ENCODE measurements around the gene ATG10.

DNA sequence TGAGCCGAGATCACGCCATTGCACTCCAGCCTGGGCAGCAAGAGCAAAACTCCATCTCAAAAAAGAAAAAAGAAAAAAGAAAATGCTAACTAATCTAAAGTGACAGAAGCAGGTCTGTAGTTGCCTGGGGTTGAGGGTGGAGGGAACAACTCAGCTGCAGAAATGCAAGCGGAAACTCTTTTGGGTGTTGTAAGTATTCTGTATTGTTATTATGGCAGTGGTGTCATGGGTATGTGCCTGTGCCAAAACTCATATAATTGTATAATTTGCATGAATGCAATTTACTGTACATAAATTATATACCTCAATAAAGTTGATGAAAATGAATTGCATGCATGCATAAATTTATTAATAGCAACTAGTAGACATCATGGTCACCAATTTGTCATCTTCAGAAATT is 329.4 kb downstream of the ATG10 start:
- TF ChIP-seq POLR2AphosphoS5 (IDR thresholded peaks at IDR 0.05; ENCODE audit: low read depth) (no peak), STAT1 (IDR thresholded peaks at IDR 0.05; ENCODE audit: unreplicated experiment) (no peak), EZH2 (IDR thresholded peaks at IDR 0.05; ENCODE audit: low read depth, unreplicated experiment) (no peak), ZNF114 (CRISPR knock-in tag; IDR thresholded peaks at IDR 0.05) (no peak)
- TF ChIP-seq, protein P1, sequence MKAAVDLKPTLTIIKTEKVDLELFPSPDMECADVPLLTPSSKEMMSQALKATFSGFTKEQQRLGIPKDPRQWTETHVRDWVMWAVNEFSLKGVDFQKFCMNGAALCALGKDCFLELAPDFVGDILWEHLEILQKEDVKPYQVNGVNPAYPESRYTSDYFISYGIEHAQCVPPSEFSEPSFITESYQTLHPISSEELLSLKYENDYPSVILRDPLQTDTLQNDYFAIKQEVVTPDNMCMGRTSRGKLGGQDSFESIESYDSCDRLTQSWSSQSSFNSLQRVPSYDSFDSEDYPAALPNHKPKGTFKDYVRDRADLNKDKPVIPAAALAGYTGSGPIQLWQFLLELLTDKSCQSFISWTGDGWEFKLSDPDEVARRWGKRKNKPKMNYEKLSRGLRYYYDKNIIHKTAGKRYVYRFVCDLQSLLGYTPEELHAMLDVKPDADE (IDR thresholded peaks at IDR 0.05): no peak
- TF ChIP-seq, protein P2, sequence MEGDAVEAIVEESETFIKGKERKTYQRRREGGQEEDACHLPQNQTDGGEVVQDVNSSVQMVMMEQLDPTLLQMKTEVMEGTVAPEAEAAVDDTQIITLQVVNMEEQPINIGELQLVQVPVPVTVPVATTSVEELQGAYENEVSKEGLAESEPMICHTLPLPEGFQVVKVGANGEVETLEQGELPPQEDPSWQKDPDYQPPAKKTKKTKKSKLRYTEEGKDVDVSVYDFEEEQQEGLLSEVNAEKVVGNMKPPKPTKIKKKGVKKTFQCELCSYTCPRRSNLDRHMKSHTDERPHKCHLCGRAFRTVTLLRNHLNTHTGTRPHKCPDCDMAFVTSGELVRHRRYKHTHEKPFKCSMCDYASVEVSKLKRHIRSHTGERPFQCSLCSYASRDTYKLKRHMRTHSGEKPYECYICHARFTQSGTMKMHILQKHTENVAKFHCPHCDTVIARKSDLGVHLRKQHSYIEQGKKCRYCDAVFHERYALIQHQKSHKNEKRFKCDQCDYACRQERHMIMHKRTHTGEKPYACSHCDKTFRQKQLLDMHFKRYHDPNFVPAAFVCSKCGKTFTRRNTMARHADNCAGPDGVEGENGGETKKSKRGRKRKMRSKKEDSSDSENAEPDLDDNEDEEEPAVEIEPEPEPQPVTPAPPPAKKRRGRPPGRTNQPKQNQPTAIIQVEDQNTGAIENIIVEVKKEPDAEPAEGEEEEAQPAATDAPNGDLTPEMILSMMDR (conservative IDR thresholded peaks at IDR 0.05; ENCODE audit: low read depth in 2 of 2): no peak
- TF ChIP-seq, protein P3, sequence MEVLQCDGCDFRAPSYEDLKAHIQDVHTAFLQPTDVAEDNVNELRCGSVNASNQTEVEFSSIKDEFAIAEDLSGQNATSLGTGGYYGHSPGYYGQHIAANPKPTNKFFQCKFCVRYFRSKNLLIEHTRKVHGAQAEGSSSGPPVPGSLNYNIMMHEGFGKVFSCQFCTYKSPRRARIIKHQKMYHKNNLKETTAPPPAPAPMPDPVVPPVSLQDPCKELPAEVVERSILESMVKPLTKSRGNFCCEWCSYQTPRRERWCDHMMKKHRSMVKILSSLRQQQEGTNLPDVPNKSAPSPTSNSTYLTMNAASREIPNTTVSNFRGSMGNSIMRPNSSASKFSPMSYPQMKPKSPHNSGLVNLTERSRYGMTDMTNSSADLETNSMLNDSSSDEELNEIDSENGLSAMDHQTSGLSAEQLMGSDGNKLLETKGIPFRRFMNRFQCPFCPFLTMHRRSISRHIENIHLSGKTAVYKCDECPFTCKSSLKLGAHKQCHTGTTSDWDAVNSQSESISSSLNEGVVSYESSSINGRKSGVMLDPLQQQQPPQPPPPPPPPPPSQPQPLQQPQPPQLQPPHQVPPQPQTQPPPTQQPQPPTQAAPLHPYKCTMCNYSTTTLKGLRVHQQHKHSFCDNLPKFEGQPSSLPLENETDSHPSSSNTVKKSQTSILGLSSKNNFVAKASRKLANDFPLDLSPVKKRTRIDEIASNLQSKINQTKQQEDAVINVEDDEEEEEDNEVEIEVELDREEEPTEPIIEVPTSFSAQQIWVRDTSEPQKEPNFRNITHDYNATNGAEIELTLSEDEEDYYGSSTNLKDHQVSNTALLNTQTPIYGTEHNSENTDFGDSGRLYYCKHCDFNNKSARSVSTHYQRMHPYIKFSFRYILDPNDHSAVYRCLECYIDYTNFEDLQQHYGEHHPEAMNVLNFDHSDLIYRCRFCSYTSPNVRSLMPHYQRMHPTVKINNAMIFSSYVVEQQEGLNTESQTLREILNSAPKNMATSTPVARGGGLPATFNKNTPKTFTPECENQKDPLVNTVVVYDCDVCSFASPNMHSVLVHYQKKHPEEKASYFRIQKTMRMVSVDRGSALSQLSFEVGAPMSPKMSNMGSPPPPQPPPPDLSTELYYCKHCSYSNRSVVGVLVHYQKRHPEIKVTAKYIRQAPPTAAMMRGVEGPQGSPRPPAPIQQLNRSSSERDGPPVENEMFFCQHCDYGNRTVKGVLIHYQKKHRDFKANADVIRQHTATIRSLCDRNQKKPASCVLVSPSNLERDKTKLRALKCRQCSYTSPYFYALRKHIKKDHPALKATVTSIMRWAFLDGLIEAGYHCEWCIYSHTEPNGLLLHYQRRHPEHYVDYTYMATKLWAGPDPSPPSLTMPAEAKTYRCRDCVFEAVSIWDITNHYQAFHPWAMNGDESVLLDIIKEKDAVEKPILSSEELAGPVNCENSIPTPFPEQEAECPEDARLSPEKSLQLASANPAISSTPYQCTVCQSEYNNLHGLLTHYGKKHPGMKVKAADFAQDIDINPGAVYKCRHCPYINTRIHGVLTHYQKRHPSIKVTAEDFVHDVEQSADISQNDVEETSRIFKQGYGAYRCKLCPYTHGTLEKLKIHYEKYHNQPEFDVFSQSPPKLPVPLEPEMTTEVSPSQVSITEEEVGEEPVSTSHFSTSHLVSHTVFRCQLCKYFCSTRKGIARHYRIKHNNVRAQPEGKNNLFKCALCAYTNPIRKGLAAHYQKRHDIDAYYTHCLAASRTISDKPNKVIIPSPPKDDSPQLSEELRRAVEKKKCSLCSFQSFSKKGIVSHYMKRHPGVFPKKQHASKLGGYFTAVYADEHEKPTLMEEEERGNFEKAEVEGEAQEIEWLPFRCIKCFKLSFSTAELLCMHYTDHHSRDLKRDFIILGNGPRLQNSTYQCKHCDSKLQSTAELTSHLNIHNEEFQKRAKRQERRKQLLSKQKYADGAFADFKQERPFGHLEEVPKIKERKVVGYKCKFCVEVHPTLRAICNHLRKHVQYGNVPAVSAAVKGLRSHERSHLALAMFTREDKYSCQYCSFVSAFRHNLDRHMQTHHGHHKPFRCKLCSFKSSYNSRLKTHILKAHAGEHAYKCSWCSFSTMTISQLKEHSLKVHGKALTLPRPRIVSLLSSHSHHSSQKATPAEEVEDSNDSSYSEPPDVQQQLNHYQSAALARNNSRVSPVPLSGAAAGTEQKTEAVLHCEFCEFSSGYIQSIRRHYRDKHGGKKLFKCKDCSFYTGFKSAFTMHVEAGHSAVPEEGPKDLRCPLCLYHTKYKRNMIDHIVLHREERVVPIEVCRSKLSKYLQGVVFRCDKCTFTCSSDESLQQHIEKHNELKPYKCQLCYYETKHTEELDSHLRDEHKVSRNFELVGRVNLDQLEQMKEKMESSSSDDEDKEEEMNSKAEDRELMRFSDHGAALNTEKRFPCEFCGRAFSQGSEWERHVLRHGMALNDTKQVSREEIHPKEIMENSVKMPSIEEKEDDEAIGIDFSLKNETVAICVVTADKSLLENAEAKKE (CRISPR knock-in tag; IDR thresholded peaks at IDR 0.05): no peak
